BLaER1 treated with 17β-estradiol and CSF1 and Interleukin-3, amounts not matched to agents 10 nM and 100 nM (cell line): ENCODE data around the gene EHD4.

Experiments used
- H3K27ac ChIP-seq, 11 experiments: shearing (Covaris generic); formaldehyde crosslinking; 2 replicates each; pipeline ENCODE4 v1.8.1; 2022
- H3K27me3 ChIP-seq, 11 experiments: shearing (Covaris generic); formaldehyde crosslinking; 2 replicates each; pipeline ENCODE4 v1.8.1; 2022
- H3K36me3 ChIP-seq, 11 experiments: shearing (Covaris generic); formaldehyde crosslinking; 2 replicates each; pipeline ENCODE4 v1.8.1; 2022
- H3K4me1 ChIP-seq, 10 experiments: shearing (Covaris generic); formaldehyde crosslinking; 2 replicates each; pipeline ENCODE4 v1.8.1; 2022
- H3K4me2 ChIP-seq, 11 experiments: shearing (Covaris generic); formaldehyde crosslinking; 2 replicates each; pipeline ENCODE4 v1.8.1; 2022
- H3K4me3 ChIP-seq, 10 experiments: shearing (Covaris generic); formaldehyde crosslinking; 2 replicates each; pipeline ENCODE4 v1.8.1; 2022
- H3K9ac ChIP-seq, 11 experiments: shearing (Covaris generic); formaldehyde crosslinking; 2 replicates each; pipeline ENCODE4 v1.8.1; 2022
- H3K9me3 ChIP-seq, 11 experiments: shearing (Covaris generic); formaldehyde crosslinking; replicated peaks in 1 of 11; 2 replicates each; pipeline ENCODE4 v1.8.1; 2022
- H4K20me1 ChIP-seq, 11 experiments: shearing (Covaris generic); formaldehyde crosslinking; 2 replicates each; pipeline ENCODE4 v1.8.1; 2022
- Cebpa-rat ChIP-seq, 11 experiments: shearing (Covaris generic); IDR thresholded peaks; 2 replicates each; pipeline ENCODE4 v1.8.1; 2022

EHD4 gene

GRCh38 chr15:41948490-41948889 lies 23.9 kb downstream of the EHD4 start:
- 0 out of 22 replicates have a peak overlapping the region, but pooled peaks of 1 of the 11 experiments have one; percentile 23 for H3K4me2 ChIP-seq
- H3K9ac ChIP-seq: no peak overlapping the region
- H3K27ac ChIP-seq: no peak overlapping the region
- no peak for TF ChIP-seq Cebpa-rat (IDR thresholded peaks at IDR 0.05)
- peaks cover 18 to 91% (median 38%) of the 10 kb centered on the region in 11 experiments for H3K36me3 ChIP-seq
- peaks cover 0 to 94% (median 33%) of the 10 kb centered on the region in 11 experiments; a peak in 13 of 22 replicates for H4K20me1 ChIP-seq
- no peaks in the 10 kb centered on the region for H3K27me3 ChIP-seq
- H3K4me3 ChIP-seq: no peak overlapping the region
- peaks cover 22 to 38% (median 30%) of the 10 kb centered on the region in 10 experiments for H3K4me1 ChIP-seq
- H3K9me3 ChIP-seq: no peaks in the 10 kb centered on the region

- Histone ChIP-seq H4K20me1 (peaks cover 0 to 96% (median 34%) of the 10 kb centered on the region in 11 experiments; a peak in 12 of 22 replicates), H3K27me3 (no peaks in the 10 kb centered on the region), H3K4me1 (peaks cover 17 to 32% (median 24%) of the 10 kb centered on the region in 10 experiments), H3K9me3 (no peaks in the 10 kb centered on the region), H3K4me2 (peak overlapping the region in 2 of 11 experiments; percentile 20 to 22; a peak in 1 of 22 replicates), H3K36me3 (peaks cover 5 to 91% (median 30%) of the 10 kb centered on the region in 11 experiments; a peak in 21 of 22 replicates), H3K4me3 (no peak overlapping the region), H3K27ac (no peak overlapping the region), H3K9ac (no peak overlapping the region)
- no peak for TF ChIP-seq Cebpa-rat (IDR thresholded peaks at IDR 0.05)
Observed at GRCh38 chr15:41946970-41947369, 25.4 kb downstream of the EHD4 start.

GRCh38 chr15:41945731-41946130 lies 26.6 kb downstream of the EHD4 start:
- Histone ChIP-seq H3K4me3 (no peak overlapping the region), H3K9ac (no peak overlapping the region), H3K9me3 (no peaks in the 10 kb centered on the region), H3K4me2 (no peak overlapping the region), H3K27me3 (no peaks in the 10 kb centered on the region), H3K27ac (no peak overlapping the region), H3K4me1 (peaks cover 10 to 37% (median 23%) of the 10 kb centered on the region in 10 experiments), H4K20me1 (peaks cover 0 to 96% (median 34%) of the 10 kb centered on the region in 11 experiments; a peak in 12 of 22 replicates), H3K36me3 (peaks cover 6 to 90% (median 27%) of the 10 kb centered on the region in 11 experiments; a peak in 18 of 22 replicates)
- TF ChIP-seq Cebpa-rat (IDR thresholded peaks at IDR 0.05): no peak

GRCh38 chr15:41945221-41945620 lies 27.1 kb downstream of the EHD4 start:
- no peak overlapping the region for H3K27ac ChIP-seq
- TF ChIP-seq Cebpa-rat (IDR thresholded peaks at IDR 0.05): no peak
- no peak overlapping the region for H3K4me3 ChIP-seq
- peaks cover 10 to 41% (median 26%) of the 10 kb centered on the region in 10 experiments for H3K4me1 ChIP-seq
- no peaks in the 10 kb centered on the region for H3K9me3 ChIP-seq
- H3K27me3 ChIP-seq: no peaks in the 10 kb centered on the region
- H4K20me1 ChIP-seq: peaks cover 0 to 96% (median 34%) of the 10 kb centered on the region in 11 experiments; a peak in 12 of 22 replicates
- H3K4me2 ChIP-seq: no peak overlapping the region
- H3K36me3 ChIP-seq: peaks cover 8 to 90% (median 23%) of the 10 kb centered on the region in 11 experiments; a peak in 18 of 22 replicates
- no peak overlapping the region for H3K9ac ChIP-seq

GRCh38 chr15:41944313-41944940 lies 27.9 kb downstream of the EHD4 start:
- TF ChIP-seq Cebpa-rat (IDR thresholded peaks at IDR 0.05): no peak
- no peak overlapping the region for H3K27ac ChIP-seq
- no peak overlapping the region for H3K4me3 ChIP-seq
- H3K9me3 ChIP-seq: no peaks in the 10 kb centered on the region
- H4K20me1 ChIP-seq: peaks cover 0 to 93% (median 30%) of the 10 kb centered on the region in 11 experiments; a peak in 12 of 22 replicates
- H3K4me1 ChIP-seq: peaks cover 10 to 38% (median 27%) of the 10 kb centered on the region in 10 experiments
- H3K9ac ChIP-seq: no peak overlapping the region
- H3K4me2 ChIP-seq: no peak overlapping the region
- H3K27me3 ChIP-seq: no peaks in the 10 kb centered on the region
- H3K36me3 ChIP-seq: peaks cover 9 to 92% (median 26%) of the 10 kb centered on the region in 11 experiments; a peak in 18 of 22 replicates

DNA sequence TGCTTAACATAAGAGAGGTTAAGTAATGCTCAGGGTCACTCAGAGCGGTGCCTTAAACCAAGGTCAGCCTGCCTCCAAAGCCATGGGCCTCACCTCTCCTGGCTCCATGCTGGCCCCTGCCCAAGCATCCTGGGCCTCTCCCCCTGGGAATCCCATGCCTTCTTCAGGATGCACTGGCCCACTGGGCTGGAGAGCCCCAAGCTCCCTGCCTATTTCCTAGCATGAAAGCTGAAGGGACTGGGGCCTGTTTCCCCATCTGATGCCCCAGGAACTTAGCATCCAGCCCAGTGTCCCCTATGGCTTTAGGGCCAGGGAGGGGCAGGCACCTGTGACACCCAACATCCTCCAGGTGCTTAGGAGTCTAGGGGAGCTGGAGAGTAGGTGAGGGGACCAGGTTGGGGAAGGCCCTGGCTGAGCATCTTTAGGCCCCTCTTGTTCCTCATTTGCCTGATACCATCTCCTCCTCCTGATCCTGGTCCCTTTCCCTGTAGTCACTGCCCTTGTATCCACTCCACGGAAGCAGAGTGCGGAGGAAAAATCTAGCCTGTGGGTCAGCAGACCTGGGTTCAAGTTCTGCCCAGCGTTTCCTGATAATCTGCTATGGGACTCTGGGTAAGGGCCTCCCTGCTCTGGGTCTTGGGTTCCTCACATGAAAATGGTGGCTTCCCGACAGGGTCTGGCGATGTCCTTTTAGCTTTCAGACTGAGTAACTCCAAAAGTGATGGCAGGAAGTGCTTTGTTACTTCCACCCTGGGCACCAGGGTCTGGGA lies 28.6 kb downstream of the EHD4 start:
- no peak overlapping the region for H3K4me2 ChIP-seq
- no peaks in the 10 kb centered on the region for H3K27me3 ChIP-seq
- peaks cover 0 to 86% (median 30%) of the 10 kb centered on the region in 11 experiments; a peak in 12 of 22 replicates for H4K20me1 ChIP-seq
- H3K9me3 ChIP-seq: no peaks in the 10 kb centered on the region
- peaks cover 10 to 34% (median 24%) of the 10 kb centered on the region in 10 experiments; a peak in 19 of 20 replicates for H3K4me1 ChIP-seq
- peaks cover 9 to 99% (median 26%) of the 10 kb centered on the region in 11 experiments; a peak in 18 of 22 replicates for H3K36me3 ChIP-seq
- no peak for TF ChIP-seq Cebpa-rat (IDR thresholded peaks at IDR 0.05)
- no peak overlapping the region for H3K4me3 ChIP-seq
- H3K9ac ChIP-seq: no peak overlapping the region
- no peak overlapping the region for H3K27ac ChIP-seq

DNA sequence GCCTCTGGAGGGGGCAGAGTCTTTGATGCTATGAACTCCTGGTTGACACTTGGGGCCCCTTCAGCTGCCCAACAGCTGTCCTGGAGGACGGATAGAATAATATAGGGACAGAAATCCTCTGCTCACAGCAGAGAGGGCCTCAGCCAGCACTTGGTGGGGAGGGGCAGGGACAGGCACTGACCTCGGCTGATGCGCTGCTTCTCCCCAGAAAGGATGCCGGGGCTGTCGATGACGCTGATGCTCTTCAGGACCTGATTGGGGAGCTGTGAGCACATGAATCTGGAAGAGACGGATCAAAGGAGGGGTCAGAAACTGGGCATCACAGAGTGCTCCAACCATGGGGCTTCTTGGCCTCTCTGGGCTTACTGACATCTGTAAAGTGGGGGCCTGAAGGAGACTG lies 29.5 kb downstream of the EHD4 start:
- Histone ChIP-seq H3K4me2 (no peak overlapping the region), H4K20me1 (peaks cover 0 to 78% (median 30%) of the 10 kb centered on the region in 11 experiments; a peak in 12 of 22 replicates), H3K27ac (no peak overlapping the region), H3K4me1 (peaks cover 12 to 35% (median 24%) of the 10 kb centered on the region in 10 experiments), H3K9me3 (no peaks in the 10 kb centered on the region), H3K9ac (no peak overlapping the region), H3K36me3 (peaks cover 9 to 98% (median 26%) of the 10 kb centered on the region in 11 experiments; a peak in 18 of 22 replicates), H3K4me3 (no peak overlapping the region), H3K27me3 (no peaks in the 10 kb centered on the region)
- TF ChIP-seq Cebpa-rat (IDR thresholded peaks at IDR 0.05): no peak

DNA sequence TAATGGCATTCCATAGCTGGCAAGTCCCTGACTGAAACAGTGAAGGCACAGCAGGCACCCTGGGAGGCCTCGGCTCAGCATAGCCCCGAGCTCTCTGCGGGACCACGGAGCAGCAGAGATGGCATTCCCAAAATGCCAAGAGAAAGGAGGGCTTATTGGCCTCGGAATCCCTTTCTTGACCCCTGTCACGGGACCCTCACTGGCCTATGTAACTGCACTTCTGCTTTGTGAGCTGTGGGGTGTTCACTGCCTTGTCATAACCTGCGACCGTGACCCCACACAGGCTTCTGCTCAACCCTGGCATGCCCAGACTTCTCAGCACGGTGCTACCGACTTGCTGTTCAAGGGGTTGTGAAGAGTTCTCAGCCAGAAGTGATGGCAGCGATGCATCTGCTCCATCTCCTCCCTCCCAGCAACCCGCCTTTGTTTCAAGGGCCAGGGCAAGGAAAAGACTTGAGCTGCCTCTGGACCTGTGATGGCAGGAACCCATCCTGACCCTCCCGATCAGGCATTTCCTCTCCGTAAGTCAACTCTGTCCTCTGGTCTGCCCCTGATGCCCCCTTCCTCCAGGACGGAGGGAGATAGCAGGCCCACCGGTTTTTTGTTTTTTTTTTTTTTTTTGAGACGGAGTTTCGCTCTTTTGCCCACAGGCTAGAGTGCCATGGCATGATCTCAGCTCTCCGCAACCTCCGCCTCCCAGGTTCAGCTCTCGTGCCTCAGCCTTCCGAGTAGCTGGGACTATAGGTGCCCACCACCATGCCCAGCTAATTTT lies 30.5 kb downstream of the EHD4 start:
- peaks cover 9 to 87% (median 26%) of the 10 kb centered on the region in 11 experiments; a peak in 18 of 22 replicates for H3K36me3 ChIP-seq
- no peak overlapping the region for H3K4me3 ChIP-seq

More for the DNA sequence above, 30.5 kb downstream of the EHD4 start:
- Histone ChIP-seq H3K9ac (no peak overlapping the region), H4K20me1 (peaks cover 0 to 73% (median 25%) of the 10 kb centered on the region in 11 experiments; a peak in 12 of 22 replicates), H3K4me2 (peak overlapping the region in 3 of 11 experiments; percentile 6 to 59 (median 22); a peak in 2 of 22 replicates), H3K4me1 (peaks cover 15 to 45% (median 31%) of the 10 kb centered on the region in 10 experiments), H3K9me3 (no peaks in the 10 kb centered on the region), H3K27ac (no peak overlapping the region), H3K27me3 (no peaks in the 10 kb centered on the region)
- TF ChIP-seq Cebpa-rat (IDR thresholded peaks at IDR 0.05): no peak
